PC-3 (cell line): ENCODE results near the gene GPR21. TPM values are rescaled to one million over a fixed set of nuclear protein-coding genes. Genes with fewer than 3 reads are reported as not detected.

Experiments
- ATAC-seq: fragments of 200-7000 bp; cut with Tn5 transposase; 2 replicates; pipeline ENCODE4 v1.9.1; 2020; ENCODE audit warnings: mild to moderate bottlenecking, moderate library complexity
- BruUV-seq: library from RNA; stranded (reverse); fragments of 400-500 nt; replicated peaks from 2 replicates; lab custom pipeline; 2021; lab: Mats Ljungman, UMichigan
- CTCF ChIA-PET: fragments of 300-600 bp; sonication (Branson Sonifier 250); formaldehyde crosslinking; loops from one replicate; lab custom pipeline; 2022; ENCODE audit warnings: antibody characterized with exemption; lab: Charles Lee
- POLR2A ChIA-PET: fragments of 300-600 bp; sonication (Branson Sonifier 250); formaldehyde crosslinking; loops from one replicate; lab custom pipeline; 2022; ENCODE audit warnings: antibody characterized with exemption; ENCODE audit not compliant: unreplicated experiment; lab: Charles Lee
- DNase-seq: peaks from one replicate; pipeline ENCODE4 v3.0.0-alpha.2; 2015
- H2AFZ ChIP-seq: fragments of 300-600 bp; sonication (generic); 2 replicates; pipeline ENCODE4 v1.6.0; 2016; ENCODE audit warnings: antibody characterized with exemption, low read length
- H3F3A ChIP-seq: fragments of 300-600 bp; sonication (generic); one replicate; pipeline ENCODE4 v1.6.0; 2017; ENCODE audit warnings: antibody characterized with exemption, low read length, control low read depth, mild to moderate bottlenecking; ENCODE audit not compliant: unreplicated experiment
- H3K27ac ChIP-seq: fragments of 300-600 bp; sonication (generic); 2 replicates; pipeline ENCODE4 v1.5.1; 2016; ENCODE audit warnings: mild to moderate bottlenecking, low read length
- H3K27me3 ChIP-seq: fragments of 300-600 bp; sonication (generic); 2 replicates; pipeline ENCODE4 v1.6.1; 2016; ENCODE audit warnings: low read length, mixed read lengths
- H3K36me3 ChIP-seq: fragments of 300-600 bp; sonication (generic); 2 replicates; pipeline ENCODE4 v1.6.1; 2016; ENCODE audit warnings: low read depth, mixed run types, low read length, mixed read lengths
- H3K4me1 ChIP-seq: fragments of 300-600 bp; sonication (generic); 2 replicates; pipeline ENCODE4 v1.5.1; 2016; ENCODE audit warnings: low read length; ENCODE audit not compliant: insufficient read depth
- H3K4me2 ChIP-seq: fragments of 300-600 bp; sonication (generic); 2 replicates; pipeline ENCODE4 v1.6.0; 2016; ENCODE audit warnings: low read length
- H3K4me3 ChIP-seq: fragments of 300-600 bp; sonication (generic); 2 replicates; pipeline ENCODE4 v1.5.1; 2016; ENCODE audit warnings: mild to moderate bottlenecking, low read length, mixed read lengths
- H3K79me2 ChIP-seq: fragments of 300-600 bp; sonication (generic); 2 replicates; pipeline ENCODE4 v1.6.1; 2017; ENCODE audit warnings: low read length, mixed read lengths
- H3K9ac ChIP-seq: fragments of 300-600 bp; sonication (generic); 2 replicates; pipeline ENCODE4 v1.6.0; 2016; ENCODE audit warnings: mild to moderate bottlenecking, low read length
- H3K9me2 ChIP-seq: fragments of 300-600 bp; sonication (generic); replicated peaks from 2 replicates; pipeline ENCODE4 v1.6.1; 2016; ENCODE audit warnings: mixed run types, low read length, mixed read lengths
- H3K9me3 ChIP-seq: fragments of 300-600 bp; sonication (generic); 2 replicates; pipeline ENCODE4 v1.6.1; 2016; ENCODE audit warnings: low read length, mixed read lengths
- H4K20me1 ChIP-seq: fragments of 300-600 bp; sonication (generic); 2 replicates; pipeline ENCODE4 v1.6.1; 2016; ENCODE audit warnings: low read length, mixed read lengths
- CTCF ChIP-seq: fragments of 300-600 bp; sonication (generic); conservative IDR thresholded peaks from 2 replicates; pipeline ENCODE4 v1.5.1; 2017; ENCODE audit warnings: antibody characterized with exemption, low read depth, mild to moderate bottlenecking, low read length
- EZH2 ChIP-seq: fragments of 300-600 bp; sonication (generic); IDR thresholded peaks from one replicate; pipeline ENCODE4 v1.6.1; 2017; ENCODE audit warnings: antibody characterized with exemption, mild to moderate bottlenecking, low read length; ENCODE audit not compliant: unreplicated experiment
- EZH2phosphoT487 ChIP-seq: fragments of 300-600 bp; sonication (generic); IDR thresholded peaks from 2 replicates; pipeline ENCODE4 v1.6.1; 2018; ENCODE audit warnings: mild to moderate bottlenecking, antibody characterized with exemption, low read length, borderline replicate concordance
- intact Hi-C: fragments of 100-400 bp; cut with micrococcal nuclease; formaldehyde crosslinking; loops from 2 replicates; pipeline ENCODE4 v1.9.0; 2023
- total RNA-seq: library from RNA; depleted of rRNA; stranded (reverse); fragments of >200 nt; gene quantifications from 2 replicates; pipeline ENCODE4 v1.2.3, GENCODE V29; 2014; rRNA removed

GPR21 gene
- total RNA-seq, 1 experiment from 2014 or later = 0.15 TPM

DNA sequence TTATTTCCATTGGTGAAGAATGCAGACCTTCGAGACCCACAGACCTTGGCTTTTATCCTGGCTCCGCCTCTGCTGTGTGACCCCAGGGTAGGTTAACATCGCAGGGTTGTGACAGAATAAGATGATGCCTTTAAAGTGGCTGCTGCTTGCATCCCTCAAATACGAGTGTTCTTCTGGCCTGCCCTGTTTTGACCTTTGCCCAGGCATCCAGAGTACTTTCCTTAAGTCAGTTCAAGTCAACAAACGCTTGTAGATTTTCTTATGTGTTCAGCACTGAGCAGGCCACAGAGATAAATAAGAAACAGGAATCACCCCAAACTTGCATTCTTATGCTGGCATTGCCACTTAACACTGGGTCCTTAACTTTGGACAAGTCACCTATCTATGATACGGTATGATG lies 50.2 kb downstream of the GPR21 start:
- Histone ChIP-seq H3K9me3 (no peaks in the 10 kb centered on the region), H3F3A (no peaks in the 10 kb centered on the region), H3K27ac (no peak overlapping the region), H4K20me1 (no peaks in the 10 kb centered on the region), H3K9me2 (no peaks in the 10 kb centered on the region), H3K9ac (no peak overlapping the region), H3K4me1 (peaks cover 9% of the 10 kb centered on the region), H3K36me3 (no peaks in the 10 kb centered on the region; the same call in 1 of the 2 replicates), H3K4me3 (no peak overlapping the region), H3K27me3 (no peaks in the 10 kb centered on the region), H3K79me2 (no peaks in the 10 kb centered on the region), H3K4me2 (no peak overlapping the region), H2AFZ (no peak overlapping the region)
- ATAC-seq (no peak), DNase-seq (no peak)
- intact Hi-C loops = loop anchor here (2.0 kb wide), 1 partner anchor 265 kb away; no protein-coding TSS in a partner anchor
- ChIA-PET CTCF (no interaction called here), POLR2A (no interaction called here)
- TF ChIP-seq EZH2 (no peak), CTCF (no peak)
- no TSS peak for BruUV-seq

DNA sequence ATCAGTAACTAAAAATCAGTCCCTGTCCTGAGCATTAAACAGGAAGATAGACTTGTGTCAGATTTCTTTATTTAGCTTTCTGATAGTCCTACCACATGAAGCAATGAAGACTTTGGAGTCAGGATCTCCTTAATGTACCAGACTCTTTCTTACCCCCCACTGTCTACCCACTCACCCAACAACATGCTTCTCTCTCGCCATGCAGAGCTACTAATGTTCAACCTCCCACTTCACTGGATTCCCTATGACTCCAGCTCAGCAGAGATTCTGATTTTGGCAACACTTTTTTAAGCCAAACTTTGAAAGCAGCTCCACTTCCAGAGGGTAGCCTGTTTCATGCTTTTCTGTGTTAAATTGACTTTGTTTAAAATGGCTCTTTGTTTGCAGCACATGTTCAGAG lies 50.8 kb downstream of the GPR21 start:
- TF ChIP-seq CTCF (no peak), EZH2 (no peak), EZH2phosphoT487 (no peak)
- Histone ChIP-seq H3K27ac (no peak overlapping the region), H4K20me1 (no peaks in the 10 kb centered on the region), H3K4me1 (peaks cover 9% of the 10 kb centered on the region), H3K36me3 (no peaks in the 10 kb centered on the region; the same call in 1 of the 2 replicates), H3F3A (no peaks in the 10 kb centered on the region), H3K9ac (no peak overlapping the region), H3K9me3 (no peaks in the 10 kb centered on the region), H3K79me2 (no peaks in the 10 kb centered on the region), H3K4me3 (no peak overlapping the region), H3K27me3 (no peaks in the 10 kb centered on the region), H3K9me2 (no peaks in the 10 kb centered on the region), H3K4me2 (no peak overlapping the region), H2AFZ (no peak overlapping the region)
- CTCF ChIA-PET = no interaction called here
- DNase-seq = no peak
- ATAC-seq = no peak
- intact Hi-C loops = no loop called here
- POLR2A ChIA-PET = no interaction called here
- no TSS peak for BruUV-seq

Other genes starting within 250 kb of the GPR21 start
- not detected in 2 replicates for gene OR5C1, start 244.7 kb upstream of the GPR21 start, total RNA-seq
- gene OR1K1, start 233.5 kb upstream of the GPR21 start, total RNA-seq = not detected in 2 replicates
- gene PDCL, start 205.1 kb upstream of the GPR21 start, total RNA-seq = 13.9 and 16.3 TPM in 2 replicates
- 18.0 and 23.0 TPM in 2 replicates for gene RC3H2, start 128.3 kb upstream of the GPR21 start, total RNA-seq
- gene ZBTB6, start 120.3 kb upstream of the GPR21 start, total RNA-seq = 4.4 and 4.7 TPM in 2 replicates
- gene ZBTB26, start 102.2 kb upstream of the GPR21 start, total RNA-seq = 1.5 and 1.6 TPM in 2 replicates
- gene RABGAP1, start 92.6 kb upstream of the GPR21 start, total RNA-seq = 12.7 and 16.5 TPM in 2 replicates
- 15.6 and 19.2 TPM in 2 replicates for gene STRBP, start 234.9 kb downstream of the GPR21 start, total RNA-seq